GM21825 (cell line): ENCODE measurements around the gene PABPN1L.
"Not testable (repeated sequence)": the region's sequence is repeated elsewhere in the genome, so short reads cannot be mapped to it uniquely, and the experiment has no call there.

Experiments
- ATAC-seq: cut with Tn5 transposase; IDR thresholded peaks from one replicate; pipeline ENCODE4 v1.9.1; 2021; ENCODE audit warnings: mild to moderate bottlenecking, moderate library complexity; ENCODE audit not compliant: unreplicated experiment

The PABPN1L gene

DNA sequence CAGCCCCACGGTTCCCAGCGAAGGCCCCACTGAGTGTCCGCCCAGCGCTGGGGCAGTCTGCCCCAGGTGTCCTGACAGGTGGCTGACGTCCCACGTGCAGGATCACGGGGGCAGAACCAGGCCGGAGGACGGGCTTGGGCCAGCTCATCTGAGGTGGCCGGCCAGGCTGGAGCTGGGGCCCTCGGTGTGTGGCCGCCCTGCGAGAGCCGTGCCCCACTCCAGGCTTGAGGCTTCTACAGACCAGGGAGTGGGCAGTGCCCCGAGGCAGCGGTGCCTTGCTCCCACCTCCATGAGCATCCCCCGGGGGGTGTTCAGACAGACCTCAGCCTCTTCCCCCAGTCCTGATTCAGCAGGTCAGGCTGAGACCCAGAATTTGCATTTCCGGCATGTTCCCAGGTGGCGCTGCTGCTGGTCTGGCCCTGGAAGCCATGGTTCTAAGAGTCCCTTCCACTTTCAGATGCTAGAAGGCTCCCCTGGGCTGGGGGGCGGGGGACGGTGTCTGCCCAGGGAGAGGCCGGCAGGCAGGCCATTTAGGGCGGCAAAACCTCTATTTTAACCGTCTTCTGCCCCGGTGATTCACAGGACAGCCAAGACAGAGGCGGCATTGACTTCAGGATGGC lies 35.4 kb upstream of the PABPN1L start:
- no peak for ATAC-seq

DNA sequence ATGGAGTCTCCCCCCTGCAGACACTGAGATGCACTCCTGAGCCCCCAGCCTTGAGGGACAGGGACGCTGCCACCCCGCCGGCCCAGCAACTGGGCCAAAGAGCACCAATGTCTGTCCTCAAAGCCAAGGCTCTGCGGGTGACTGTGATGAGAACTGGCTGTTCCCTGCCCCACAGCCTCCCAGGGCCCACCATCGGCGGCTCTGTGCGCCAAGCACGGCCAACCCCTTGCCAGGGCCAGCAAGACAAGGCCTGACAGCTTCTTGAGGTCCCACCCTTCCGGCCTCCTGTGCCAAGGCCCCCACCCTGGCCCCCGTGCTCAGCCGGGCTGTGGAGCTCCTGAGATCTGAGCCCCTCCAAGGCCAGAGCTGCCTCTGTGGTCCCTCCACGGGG lies 34.2 kb upstream of the PABPN1L start:
- ATAC-seq = no peak

DNA sequence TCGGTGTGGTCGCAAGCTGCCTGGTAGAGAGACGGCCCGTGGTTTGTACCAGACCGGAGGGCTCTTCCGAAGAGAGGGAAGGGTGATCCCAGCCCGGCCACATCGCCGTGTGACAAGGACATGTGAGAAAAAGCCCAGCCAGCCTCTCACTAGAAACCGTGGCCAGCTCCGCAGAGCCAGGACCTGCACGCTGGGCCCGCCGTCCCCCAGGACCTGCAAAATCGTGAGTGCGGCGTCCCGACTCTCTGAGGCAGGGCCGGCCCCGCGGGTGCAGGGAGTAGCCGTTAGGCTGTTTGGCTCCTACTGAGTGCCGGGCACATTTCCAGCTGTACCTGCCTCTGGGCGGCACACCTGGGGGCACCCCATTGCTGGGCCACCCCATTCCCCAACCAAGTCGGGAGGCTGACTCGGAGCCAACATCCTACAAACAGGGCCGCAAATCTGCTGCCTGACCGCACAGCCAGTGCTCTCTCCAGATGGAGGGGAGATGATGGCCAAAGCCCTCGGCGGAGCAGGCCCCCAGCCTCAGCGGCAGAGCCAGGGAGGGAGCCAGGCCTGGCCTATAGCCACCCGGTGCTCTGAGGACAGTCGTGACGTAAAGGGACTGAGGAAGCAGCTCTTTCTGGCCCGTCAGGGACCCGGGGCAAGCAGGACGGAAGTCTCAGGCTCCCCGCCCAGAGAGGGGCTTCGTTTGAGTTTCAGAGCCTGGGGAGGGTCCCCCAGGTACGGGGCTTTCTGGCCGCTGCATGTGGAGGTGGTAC lies 33.6 kb upstream of the PABPN1L start:
- ATAC-seq = no peak

DNA sequence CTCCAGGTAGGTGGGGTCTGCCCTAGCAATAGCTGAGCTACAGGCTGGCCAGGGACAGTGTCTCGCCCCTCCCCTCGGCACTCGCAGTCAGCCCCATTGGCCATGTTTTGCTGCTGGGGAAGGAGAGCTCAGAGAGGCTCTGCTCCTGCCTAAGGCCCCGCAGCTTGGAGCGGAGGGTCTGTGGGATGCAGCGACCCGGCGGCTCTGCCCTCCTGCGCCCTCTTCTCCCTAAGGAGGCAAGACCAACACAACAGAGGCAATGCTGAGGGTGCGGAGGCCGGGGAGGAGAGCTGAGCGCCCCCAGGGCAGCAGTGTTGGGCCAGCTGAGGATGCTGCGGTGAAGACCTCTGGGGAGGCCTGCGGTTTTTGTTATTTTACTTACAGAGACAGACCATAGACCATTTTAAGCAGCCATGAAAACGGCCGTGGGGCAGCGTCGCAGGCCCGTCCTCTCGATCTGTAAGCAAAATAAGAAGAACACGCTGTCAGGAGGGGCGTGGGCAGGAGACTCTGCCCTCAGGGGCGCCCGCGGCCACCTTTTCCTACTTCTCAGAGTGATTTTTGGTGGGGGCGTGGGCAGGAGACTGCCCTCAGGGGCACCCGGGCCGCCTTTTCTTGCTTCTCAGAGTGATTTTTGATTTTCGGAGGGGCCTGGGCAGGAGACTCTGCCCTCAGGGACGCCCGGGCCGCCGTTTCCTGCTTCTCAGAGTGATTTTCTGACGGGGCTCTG lies 31.4 kb upstream of the PABPN1L start:
- ATAC-seq = no peak

DNA sequence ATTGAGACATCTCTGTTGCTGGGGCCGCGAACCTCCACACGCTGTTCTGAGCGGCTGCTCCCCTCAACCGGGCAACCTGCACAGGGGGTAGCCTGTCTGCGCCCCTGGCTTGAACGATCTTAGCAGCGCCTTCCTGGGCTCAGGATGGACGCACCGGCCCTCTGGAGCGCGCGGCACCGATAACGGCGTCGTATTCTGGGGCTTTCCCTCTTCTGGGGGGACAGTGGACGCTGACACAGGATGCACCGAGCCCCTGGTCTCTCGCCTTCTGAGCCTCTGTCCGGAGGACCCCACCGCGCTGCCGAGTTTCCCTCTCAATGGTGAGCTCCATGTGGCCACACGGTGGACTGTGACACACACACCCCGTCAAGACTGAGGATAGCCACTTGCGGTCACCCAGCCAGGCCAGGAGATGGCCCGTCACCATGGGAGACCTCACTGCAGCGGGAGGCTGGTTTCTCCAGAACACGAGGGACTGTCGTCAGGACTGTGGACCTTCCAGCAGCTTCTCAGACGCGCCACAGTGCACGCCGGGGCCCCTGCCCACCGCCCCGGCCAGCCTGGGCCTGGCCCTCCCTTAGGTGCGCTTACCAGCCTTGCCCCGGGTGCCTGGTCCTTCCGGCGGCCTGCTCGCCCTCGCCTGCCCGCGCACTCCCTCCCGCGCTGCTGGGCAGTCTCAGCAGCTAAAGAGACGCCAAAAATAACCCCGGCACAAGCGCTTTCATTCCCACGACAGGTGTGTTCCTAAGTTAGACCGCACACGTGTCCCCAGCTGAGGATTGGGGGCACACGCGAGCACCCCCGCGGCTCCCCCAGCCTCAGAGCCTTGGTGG lies 30.0 kb upstream of the PABPN1L start:
- ATAC-seq = no peak

DNA sequence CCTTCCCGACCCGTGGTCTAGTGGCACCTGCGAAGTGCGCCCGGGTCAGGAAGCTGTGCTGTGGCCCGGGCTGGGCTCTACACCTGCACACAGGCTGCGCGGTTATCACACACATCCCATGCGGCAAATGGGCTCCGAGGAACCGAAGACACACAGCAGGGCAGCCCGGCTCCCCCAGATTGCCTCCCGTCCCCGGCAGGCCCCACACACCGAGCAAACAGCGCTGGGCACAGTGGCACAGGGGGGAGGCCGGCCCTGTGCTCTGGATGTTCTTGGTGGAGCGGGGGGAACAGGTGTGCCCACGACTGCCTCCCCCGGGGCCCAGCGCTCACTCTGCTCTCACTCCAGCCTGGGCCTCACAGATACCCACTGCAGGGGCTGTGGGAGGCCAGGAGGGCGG lies 28.9 kb upstream of the PABPN1L start:
- no peak for ATAC-seq

DNA sequence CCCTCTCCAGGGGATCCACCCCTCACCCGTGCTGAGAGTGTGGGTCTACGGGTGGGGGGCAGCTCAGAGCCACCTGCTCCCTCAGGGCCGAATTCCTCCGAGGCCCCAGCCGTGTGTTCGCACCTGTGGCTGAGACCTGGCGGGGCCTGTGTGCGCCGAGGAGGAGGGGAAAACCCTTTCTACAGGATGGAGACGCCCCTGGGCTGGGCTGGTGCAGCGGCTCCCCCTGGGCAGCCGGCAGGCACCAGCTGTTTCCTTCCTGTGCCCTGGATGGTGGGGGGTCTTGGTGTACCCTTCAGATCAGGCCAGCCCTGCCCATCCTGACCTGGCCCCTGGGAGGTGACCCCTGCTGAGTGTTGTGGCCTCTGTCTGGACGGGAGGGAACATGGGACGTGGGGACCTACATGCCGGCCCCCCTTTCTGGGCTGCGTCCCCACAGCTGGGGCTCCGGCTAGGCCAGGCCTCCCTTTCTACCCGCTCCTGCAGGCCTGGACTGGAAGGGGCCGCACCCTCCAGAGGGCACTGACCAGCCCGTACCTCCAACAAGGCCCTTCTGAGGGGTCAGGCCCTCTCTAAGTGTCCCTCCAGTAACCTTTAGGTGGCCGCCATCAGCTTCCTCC lies 28.3 kb upstream of the PABPN1L start:
- ATAC-seq = no peak

DNA sequence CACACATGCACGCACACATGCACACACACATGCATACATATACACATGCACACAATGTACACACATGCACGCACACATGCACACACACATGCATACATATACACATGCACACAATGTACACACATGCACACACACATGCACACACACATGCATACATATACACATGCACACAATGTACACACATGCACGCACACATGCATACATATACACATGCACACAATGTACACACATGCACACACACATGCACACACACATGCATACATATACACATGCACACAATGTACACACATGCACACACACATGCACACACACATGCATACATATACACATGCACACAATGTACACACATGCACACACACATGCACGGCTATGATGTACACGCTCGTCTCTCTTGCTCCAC lies 27.8 kb upstream of the PABPN1L start:
- not testable (repeated sequence) for ATAC-seq

DNA sequence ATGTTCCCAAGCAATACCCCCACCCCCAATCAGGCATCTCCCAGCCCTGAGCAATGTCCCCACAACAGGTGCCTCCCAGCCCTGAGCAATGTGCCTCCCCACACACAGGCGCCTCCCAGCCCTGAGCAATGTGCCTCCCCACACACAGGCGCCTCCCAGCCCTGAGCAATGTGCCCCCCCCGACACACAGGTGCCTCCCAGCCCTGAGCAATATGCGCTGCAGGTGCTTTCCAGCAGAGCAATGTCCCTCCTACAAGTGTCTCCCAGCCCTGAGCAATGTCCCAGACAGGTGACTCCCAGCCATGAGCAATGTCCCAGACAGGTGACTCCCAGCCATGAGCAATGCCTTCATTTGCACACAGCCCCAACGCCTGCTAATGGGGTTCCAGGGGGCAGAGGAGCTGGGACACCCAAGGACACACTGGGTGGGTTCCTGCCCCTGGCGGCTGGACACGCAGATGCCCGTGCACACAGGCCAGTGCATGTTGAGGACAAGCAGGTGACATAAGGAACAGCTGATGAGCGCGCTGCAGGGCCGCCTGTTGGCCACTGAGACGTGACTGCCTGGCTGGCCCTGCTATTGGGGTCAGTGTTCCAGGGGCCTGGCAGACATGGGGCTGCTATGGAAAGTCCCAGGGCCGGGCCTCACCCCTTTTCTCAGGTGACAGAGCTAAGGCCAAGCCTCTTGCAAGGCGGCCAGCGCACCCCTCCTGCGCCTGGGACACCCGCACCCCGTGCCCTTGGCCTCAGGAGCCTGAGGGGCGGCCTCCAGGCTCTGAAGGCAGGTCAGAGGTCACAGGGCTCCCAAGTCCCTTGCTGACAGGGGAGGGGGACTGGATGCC lies 26.9 kb upstream of the PABPN1L start:
- ATAC-seq = no peak

DNA sequence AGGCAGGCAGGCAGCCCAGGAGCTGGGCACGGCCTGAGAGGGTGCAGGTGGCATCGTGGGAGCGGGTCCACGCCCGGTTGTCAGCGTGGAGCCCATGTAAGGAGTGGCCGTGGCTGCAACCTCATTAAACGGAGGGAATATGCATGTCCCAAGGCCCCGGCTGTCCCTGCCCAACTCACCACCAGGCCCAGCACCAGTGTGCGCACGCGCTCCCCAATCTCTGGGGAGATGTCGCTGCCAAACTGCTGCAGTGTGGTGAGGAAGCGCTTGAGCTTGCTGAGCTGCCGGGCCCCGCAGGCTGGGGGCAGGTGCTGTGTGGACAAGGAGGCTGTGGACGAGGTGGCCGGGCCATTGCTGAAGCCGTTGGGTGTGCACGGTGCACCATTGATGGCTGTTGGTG lies 25.6 kb upstream of the PABPN1L start:
- no peak for ATAC-seq

DNA sequence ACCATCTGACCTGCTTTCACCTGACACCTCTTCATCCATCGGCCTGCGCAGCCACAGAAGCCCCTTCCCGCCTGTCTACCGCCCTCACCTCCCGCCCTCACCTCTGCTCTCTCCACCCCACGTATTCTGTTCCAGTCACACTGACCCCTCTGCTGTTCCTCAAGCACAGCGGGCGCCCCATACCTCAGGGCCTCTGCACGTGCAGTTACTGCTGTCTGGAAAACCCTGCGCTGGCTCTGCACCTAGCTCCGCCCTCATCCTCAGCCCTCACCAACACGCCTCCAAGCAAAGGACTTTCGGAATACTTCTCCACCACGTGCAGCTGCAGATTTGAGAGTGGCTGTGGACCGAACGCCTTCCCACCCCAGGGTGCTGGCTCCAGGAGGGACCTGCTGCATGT lies 24.6 kb upstream of the PABPN1L start:
- ATAC-seq = no peak

DNA sequence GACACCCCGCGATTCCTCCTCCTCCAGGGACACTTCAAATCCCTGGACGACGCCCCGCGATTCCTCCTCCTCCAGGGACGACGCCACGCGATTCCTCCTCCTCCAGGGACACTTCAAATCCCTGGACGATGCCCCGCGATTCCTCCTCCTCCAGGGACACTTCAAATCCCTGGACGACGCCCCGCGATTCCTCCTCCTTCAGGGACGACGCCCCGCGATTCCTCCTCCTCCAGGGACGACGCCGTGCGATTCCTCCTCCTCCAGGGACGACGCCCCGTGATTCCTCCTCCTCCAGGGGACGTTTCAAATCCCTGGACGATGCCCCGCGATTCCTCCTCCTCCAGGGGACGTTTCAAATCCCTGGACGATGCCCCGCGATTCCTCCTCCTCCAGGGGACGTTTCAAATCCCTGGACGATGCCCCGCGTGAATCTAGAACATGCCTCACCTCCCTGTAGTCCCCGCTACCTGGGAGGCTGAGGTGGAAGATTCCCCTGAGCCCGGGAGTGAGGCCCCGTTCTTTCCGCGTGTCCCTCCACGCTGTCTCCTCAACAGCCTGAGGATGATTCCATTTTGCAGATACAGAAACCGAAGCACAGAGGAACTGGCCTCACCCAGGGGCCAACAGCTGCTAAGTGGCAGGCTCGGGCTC lies 23.4 kb upstream of the PABPN1L start:
- ATAC-seq = not testable (repeated sequence)

DNA sequence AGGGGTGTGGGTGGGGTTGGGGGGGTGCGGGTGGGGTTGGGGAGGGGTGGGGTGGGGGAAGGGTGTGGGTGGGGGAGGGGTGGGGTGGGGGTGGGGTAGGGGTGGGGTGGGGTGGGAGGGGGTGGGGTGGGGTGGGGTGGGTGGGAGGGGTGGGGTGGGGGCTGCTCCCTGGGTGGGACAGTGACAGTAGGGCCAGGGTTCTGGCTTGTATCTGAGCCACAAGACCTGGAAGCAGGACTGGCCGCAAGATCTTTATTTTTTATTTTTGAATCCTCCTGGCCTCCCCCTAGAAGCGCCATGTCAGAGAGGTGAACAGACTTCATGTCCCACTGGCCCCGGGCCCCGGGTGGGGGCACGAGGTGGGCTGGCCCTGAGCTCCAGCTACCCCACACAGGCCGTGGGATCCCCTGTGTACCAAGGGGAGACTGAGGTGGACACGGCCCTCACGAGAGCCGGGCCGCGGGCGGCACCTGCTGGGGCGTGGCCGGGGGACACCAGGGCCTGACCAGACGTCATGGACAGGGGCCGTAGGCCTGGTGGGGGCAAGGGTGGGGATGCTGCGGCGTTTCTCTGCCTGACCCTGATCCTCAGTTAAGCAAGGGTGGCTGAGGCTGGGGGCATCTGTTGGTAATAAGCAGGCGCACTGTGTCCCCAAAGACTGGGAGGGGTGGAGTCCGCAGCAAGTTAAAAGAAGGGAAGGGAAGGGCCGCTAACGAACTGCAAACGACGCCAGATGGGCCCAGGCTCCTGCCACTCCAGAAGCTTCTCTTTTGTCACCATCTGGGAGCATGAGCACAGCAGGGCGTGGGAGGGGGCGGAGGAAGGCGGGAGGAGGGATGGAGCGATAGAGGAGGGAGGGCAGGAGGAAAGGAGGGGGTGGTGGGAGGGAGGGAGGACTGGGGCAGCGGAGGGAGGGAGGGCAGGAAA lies 22.3 kb upstream of the PABPN1L start:
- no peak for ATAC-seq

DNA sequence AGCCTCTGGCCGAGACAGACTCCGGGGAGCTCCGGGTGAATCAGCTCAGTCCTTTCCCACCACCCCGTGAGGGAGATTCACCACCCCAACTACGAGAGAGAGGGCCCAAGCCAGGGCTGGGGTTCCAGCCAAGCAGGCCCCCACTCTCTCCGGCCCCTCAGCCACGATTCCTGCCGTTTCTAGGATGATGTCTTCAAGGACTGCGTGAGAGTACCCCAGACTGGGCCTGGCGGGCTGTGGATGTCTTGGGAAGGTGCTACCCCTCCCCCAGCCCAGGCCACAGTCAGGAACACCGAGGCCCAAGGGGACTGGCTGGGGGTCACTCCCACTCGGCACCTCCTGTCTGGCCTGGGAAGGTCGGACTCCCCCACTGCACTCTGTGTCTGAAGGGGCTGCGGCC lies 21.6 kb upstream of the PABPN1L start:
- no peak for ATAC-seq

DNA sequence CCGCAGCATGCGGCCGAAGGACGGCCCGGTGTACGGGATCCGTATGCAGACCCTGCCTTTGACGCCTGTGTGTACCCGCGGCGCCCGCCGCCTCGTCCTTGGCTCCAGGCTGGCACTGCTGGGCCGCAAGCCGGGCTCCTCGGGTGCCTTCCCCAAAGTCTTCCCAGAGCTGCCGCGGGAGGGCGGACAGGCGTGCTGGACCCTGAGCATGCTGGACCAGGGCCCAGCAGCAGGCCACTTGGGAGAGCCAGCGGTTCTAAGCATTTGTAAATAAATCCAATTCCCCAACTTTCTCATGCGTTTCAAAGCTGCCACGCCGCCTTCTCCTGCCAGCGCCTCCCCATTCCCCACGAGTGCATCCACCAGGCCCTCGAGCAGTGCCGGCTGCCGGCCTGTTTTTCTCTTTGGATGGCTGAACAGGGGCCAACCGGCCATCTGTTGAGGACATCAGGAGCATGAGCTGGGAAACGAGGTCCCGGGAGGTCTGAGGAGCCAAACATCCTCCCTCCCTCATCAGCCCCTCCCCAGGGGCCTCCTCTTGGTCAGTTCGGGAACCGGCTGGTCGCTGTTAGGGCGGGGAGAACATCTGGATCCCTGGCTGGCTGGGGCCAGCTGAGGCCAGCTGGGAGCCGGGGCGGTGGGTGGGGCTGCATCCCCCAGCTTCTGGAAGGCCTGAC lies 20.5 kb upstream of the PABPN1L start:
- ATAC-seq = no peak

DNA sequence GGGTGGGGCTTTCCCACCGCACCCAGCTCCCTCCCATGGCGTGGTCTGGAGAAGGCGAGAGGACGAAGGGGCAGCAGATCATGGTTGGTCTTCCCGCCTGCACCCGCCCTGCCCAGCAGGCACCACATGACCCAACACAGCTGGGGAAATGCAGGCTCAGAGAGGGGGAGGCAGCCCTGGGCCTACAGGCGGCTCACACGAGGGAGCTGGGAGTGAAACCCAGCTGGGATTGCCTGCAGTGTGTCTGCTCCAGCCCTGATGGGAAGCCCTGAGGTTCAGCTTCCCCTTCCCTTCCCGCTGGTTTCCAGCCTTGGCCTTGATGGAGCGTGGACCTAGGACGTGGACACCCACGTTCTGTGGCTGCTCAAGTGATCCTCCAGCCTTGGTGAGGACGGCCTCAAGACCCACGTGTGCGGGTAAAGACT lies 20.0 kb upstream of the PABPN1L start:
- no peak for ATAC-seq

DNA sequence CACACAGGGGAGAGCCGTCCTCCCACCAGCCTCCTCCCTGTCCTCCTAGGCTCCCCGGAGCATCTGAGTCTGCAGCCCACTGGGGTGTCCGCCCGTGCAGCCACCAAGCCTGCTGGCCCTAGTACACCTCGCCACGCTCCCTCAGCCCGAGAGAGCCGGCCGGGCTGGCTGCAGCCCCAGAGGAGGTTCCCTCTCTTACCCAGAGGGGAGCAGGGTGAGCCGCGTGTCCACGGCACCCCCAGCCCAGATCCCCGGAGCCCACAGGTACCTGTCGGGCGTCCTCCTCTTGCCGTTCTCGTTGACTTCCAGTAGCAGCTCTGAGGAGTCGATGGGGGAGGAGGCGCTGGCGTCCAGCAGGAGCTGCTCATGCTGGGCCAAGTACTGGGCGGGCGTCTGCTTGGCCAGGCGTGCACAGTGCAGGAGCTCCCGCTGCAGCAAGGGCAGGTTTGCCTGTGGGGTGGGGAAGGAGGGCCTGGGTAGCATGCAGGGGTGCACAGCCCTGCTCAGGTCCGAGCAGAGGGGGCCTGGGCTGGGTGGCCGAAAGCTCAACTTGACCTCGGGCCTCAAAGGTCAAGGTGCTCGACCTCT lies 19.3 kb upstream of the PABPN1L start:
- no peak for ATAC-seq
